HEK293 (cell line): ENCODE results near the gene DDX17.

Experiments
- CTCF ChIA-PET: fragments of 350-600 bp; formaldehyde crosslinking; extraction: SDS; loops from one replicate; lab custom pipeline; 2021; ENCODE audit warnings: antibody characterized with exemption; lab: Yijun Ruan, JAX
- POLR2A ChIA-PET: fragments of 300-600 bp; formaldehyde crosslinking; extraction: SDS; loops from one replicate; lab custom pipeline; 2020; ENCODE audit warnings: antibody characterized with exemption, inconsistent platforms; lab: Yijun Ruan, JAX
- H3K27ac ChIP-seq: fragments of 200-500 bp; sonication (Bioruptor generic); 2 replicates; pipeline ENCODE4 v1.5.1; 2014; ENCODE audit warnings: low read depth, low read length, control low read depth, inconsistent platforms; ENCODE audit errors: extremely low read depth
- H3K36me3 ChIP-seq, 2 experiments: fragments of 200-500 bp in 1 of 2; sonication (Bioruptor generic) in 1 of 2; 1 replicate in 1 of 2; 2 replicates in 1 of 2; pipeline ENCODE4 v1.5.1; 2014 to 2017; ENCODE audit warnings: inconsistent platforms in 2 of 2, low read length in 2 of 2; ENCODE audit not compliant: control insufficient read depth in 2 of 2, insufficient read depth in 1 of 2
- H3K4me1 ChIP-seq: fragments of 200-500 bp; sonication (Bioruptor generic); 2 replicates; pipeline ENCODE4 v1.5.1; 2014; ENCODE audit warnings: mild to moderate bottlenecking, low read length, inconsistent platforms; ENCODE audit not compliant: control insufficient read depth, insufficient read depth
- H3K4me3 ChIP-seq: 2 replicates; pipeline ENCODE4 v1.5.1; 2011; ENCODE audit warnings: low read depth, mild to moderate bottlenecking, control low read depth, low read length, moderate library complexity
- H3K9me3 ChIP-seq: fragments of 200-500 bp; sonication (Bioruptor generic); 2 replicates; pipeline ENCODE4 v1.5.1; 2014; ENCODE audit warnings: low read depth, low read length, inconsistent platforms; ENCODE audit not compliant: control insufficient read depth, insufficient read depth
- KLF8 ChIP-seq: fragments of 450-650 bp; formaldehyde crosslinking; IDR thresholded peaks from 2 replicates; pipeline ENCODE4 v1.5.1; 2016; ENCODE audit warnings: missing biosample characterization, missing genetic modification characterization
- MZF1 ChIP-seq: fragments of 450-650 bp; formaldehyde crosslinking; IDR thresholded peaks from 2 replicates; pipeline ENCODE4 v1.5.1; 2017; ENCODE audit warnings: missing biosample characterization, missing genetic modification characterization, borderline replicate concordance
- SP7 ChIP-seq: fragments of 450-650 bp; formaldehyde crosslinking; IDR thresholded peaks from 2 replicates; pipeline ENCODE4 v1.5.1; 2016; ENCODE audit warnings: missing biosample characterization, missing genetic modification characterization
- ZBTB20 ChIP-seq: fragments of 450-650 bp; formaldehyde crosslinking; IDR thresholded peaks from 2 replicates; pipeline ENCODE4 v1.5.1; 2016; ENCODE audit warnings: missing biosample characterization, missing genetic modification characterization
- ZBTB44 ChIP-seq: fragments of 450-650 bp; IDR thresholded peaks from 2 replicates; pipeline ENCODE4 v1.5.1; 2018; ENCODE audit warnings: missing biosample characterization, mild to moderate bottlenecking, missing genetic modification characterization
- ZFP41 ChIP-seq: fragments of 450-650 bp; formaldehyde crosslinking; IDR thresholded peaks from 2 replicates; pipeline ENCODE4 v1.5.1; 2016; ENCODE audit warnings: missing biosample characterization, missing genetic modification characterization, borderline replicate concordance
- ZNF138 ChIP-seq: fragments of 450-650 bp; formaldehyde crosslinking; IDR thresholded peaks from 2 replicates; pipeline ENCODE4 v1.5.1; 2016; ENCODE audit warnings: missing biosample characterization, missing genetic modification characterization, borderline replicate concordance
- ZNF24 ChIP-seq: fragments of 450-650 bp; formaldehyde crosslinking; IDR thresholded peaks from 2 replicates; pipeline ENCODE4 v1.5.1; 2016; ENCODE audit warnings: missing biosample characterization, missing genetic modification characterization
- ZNF248 ChIP-seq: fragments of 450-650 bp; formaldehyde crosslinking; IDR thresholded peaks from 2 replicates; pipeline ENCODE4 v1.5.1; 2017; ENCODE audit warnings: missing biosample characterization, missing genetic modification characterization
- ZNF366 ChIP-seq: fragments of 450-650 bp; formaldehyde crosslinking; conservative IDR thresholded peaks from 2 replicates; pipeline ENCODE4 v1.5.1; 2016; ENCODE audit warnings: missing biosample characterization, missing genetic modification characterization
- ZNF514 ChIP-seq: fragments of 450-650 bp; formaldehyde crosslinking; IDR thresholded peaks from 2 replicates; pipeline ENCODE4 v1.5.1; 2016; ENCODE audit warnings: missing biosample characterization, missing genetic modification characterization
- ZNF629 ChIP-seq: fragments of 450-650 bp; formaldehyde crosslinking; IDR thresholded peaks from 2 replicates; pipeline ENCODE4 v1.5.1; 2017; ENCODE audit warnings: missing biosample characterization, missing genetic modification characterization
- ZNF776 ChIP-seq: fragments of 450-650 bp; formaldehyde crosslinking; IDR thresholded peaks from 2 replicates; pipeline ENCODE4 v1.5.0; 2017; ENCODE audit warnings: missing biosample characterization, missing genetic modification characterization, borderline replicate concordance
- TF ChIP-seq, protein P1 (sequence below): IDR thresholded peaks from 2 replicates; pipeline ENCODE4 v1.6.1; 2011; ENCODE audit warnings: mild to moderate bottlenecking, low read depth, low read length, borderline replicate concordance
- TF ChIP-seq, protein P2 (sequence below): fragments of 450-650 bp; formaldehyde crosslinking; IDR thresholded peaks from 2 replicates; pipeline ENCODE4 v1.5.1; 2016; ENCODE audit warnings: missing biosample characterization, missing genetic modification characterization
- TF ChIP-seq, protein P3 (sequence below): fragments of 450-650 bp; formaldehyde crosslinking; IDR thresholded peaks from 2 replicates; pipeline ENCODE4 v1.5.1; 2016; ENCODE audit warnings: missing biosample characterization, missing genetic modification characterization
- TF ChIP-seq, protein P4 (sequence below): fragments of 450-650 bp; formaldehyde crosslinking; IDR thresholded peaks from 2 replicates; pipeline ENCODE4 v1.5.1; 2016; ENCODE audit warnings: missing biosample characterization, missing genetic modification characterization, borderline replicate concordance
- TF ChIP-seq, protein P5 (sequence below): fragments of 450-650 bp; IDR thresholded peaks from 2 replicates; pipeline ENCODE4 v1.5.1; 2018; ENCODE audit warnings: missing biosample characterization, missing genetic modification characterization
- TF ChIP-seq, protein P6 (sequence below): fragments of 450-650 bp; formaldehyde crosslinking; IDR thresholded peaks from 2 replicates; pipeline ENCODE4 v1.5.1; 2016; ENCODE audit warnings: missing biosample characterization, missing genetic modification characterization

The DDX17 gene

GRCh38 chr22:38453066-38453672 lies 52.9 kb downstream of the DDX17 start (continued):
- TF ChIP-seq ZNF366 (tag by site-specific recombination) (no peak), ZBTB20 (tag by site-specific recombination) (no peak), MZF1 (no peak), ZNF24 (tag by site-specific recombination) (no peak)
- TF ChIP-seq, protein P1, sequence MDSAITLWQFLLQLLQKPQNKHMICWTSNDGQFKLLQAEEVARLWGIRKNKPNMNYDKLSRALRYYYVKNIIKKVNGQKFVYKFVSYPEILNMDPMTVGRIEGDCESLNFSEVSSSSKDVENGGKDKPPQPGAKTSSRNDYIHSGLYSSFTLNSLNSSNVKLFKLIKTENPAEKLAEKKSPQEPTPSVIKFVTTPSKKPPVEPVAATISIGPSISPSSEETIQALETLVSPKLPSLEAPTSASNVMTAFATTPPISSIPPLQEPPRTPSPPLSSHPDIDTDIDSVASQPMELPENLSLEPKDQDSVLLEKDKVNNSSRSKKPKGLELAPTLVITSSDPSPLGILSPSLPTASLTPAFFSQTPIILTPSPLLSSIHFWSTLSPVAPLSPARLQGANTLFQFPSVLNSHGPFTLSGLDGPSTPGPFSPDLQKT, result no peak
- TF ChIP-seq, protein P2, sequence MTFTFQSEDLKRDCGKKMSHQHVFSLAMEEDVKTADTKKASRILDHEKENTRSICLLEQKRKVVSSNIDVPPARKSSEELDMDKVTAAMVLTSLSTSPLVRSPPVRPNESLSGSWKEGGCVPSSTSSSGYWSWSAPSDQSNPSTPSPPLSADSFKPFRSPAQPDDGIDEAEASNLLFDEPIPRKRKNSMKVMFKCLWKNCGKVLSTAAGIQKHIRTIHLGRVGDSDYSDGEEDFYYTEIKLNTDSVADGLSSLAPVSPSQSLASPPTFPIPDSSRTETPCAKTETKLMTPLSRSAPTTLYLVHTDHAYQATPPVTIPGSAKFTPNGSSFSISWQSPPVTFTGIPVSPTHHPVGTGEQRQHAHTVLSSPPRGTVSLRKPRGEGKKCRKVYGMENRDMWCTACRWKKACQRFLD (tag by site-specific recombination), result no peak
- TF ChIP-seq, all 188 proteins: peak for 8

DNA sequence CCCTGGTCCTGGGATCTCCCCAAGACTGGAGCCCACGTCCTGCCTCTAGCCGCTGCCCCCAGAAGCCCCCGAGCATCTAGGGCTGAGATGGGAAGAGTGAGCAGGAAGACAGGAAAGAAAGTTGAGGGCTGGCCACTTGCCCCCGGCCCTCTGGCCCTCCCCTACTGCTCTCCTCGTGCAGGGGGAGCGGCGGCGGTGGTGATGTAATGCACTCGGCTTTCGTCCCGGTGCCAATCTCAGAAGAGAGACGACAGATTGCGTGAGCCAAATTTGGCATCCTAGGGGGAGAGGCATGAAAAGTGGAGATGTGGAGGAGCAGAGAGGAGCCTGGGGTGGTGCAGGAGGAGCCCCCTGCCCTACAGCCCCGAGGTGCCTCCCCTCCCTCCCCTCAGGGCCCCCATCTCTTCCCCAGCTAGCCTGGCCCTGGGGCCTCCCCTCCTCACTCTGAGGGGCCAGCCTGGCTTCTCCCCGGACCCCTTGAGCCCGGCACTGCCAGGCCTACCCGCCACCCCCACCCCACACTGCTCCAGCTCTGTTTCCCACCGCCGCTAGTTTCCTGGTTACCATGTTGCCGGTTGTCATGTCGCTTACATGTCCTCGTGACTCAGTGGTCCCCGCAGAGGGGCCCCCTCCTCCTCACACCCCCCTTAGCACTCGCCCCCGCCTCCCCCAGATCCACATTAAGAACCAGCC lies 53.6 kb downstream of the DDX17 start:
- Histone ChIP-seq H3K4me1 (no peaks in the 10 kb centered on the region), H3K36me3 (no peaks in the 10 kb centered on the region), H3K27ac (no peak overlapping the region), H3K4me3 (no peak overlapping the region), H3K9me3 (no peaks in the 10 kb centered on the region)
- CTCF ChIA-PET, result no interaction called here
- POLR2A ChIA-PET, result interaction anchor here (1.2 kb wide), 1 partner anchor 18 kb away, joined by 3 read pairs; no protein-coding TSS in a partner anchor
- TF ChIP-seq ZNF248 (tag by site-specific recombination) (no peak), ZFP41 (tag by site-specific recombination) (no peak), ZNF776 (no peak), KLF8 (tag by site-specific recombination) (peak; percentile 48; the same call in 1 of the 2 replicates), ZBTB44 (tag by site-specific recombination) (no peak), ZNF629 (tag by site-specific recombination) (peak; percentile 62), ZNF514 (tag by site-specific recombination) (no peak), ZNF138 (tag by site-specific recombination) (no peak), SP7 (0 out of 2 replicates have a peak, but pooled peaks have one; percentile 48)
- TF ChIP-seq, protein P3, sequence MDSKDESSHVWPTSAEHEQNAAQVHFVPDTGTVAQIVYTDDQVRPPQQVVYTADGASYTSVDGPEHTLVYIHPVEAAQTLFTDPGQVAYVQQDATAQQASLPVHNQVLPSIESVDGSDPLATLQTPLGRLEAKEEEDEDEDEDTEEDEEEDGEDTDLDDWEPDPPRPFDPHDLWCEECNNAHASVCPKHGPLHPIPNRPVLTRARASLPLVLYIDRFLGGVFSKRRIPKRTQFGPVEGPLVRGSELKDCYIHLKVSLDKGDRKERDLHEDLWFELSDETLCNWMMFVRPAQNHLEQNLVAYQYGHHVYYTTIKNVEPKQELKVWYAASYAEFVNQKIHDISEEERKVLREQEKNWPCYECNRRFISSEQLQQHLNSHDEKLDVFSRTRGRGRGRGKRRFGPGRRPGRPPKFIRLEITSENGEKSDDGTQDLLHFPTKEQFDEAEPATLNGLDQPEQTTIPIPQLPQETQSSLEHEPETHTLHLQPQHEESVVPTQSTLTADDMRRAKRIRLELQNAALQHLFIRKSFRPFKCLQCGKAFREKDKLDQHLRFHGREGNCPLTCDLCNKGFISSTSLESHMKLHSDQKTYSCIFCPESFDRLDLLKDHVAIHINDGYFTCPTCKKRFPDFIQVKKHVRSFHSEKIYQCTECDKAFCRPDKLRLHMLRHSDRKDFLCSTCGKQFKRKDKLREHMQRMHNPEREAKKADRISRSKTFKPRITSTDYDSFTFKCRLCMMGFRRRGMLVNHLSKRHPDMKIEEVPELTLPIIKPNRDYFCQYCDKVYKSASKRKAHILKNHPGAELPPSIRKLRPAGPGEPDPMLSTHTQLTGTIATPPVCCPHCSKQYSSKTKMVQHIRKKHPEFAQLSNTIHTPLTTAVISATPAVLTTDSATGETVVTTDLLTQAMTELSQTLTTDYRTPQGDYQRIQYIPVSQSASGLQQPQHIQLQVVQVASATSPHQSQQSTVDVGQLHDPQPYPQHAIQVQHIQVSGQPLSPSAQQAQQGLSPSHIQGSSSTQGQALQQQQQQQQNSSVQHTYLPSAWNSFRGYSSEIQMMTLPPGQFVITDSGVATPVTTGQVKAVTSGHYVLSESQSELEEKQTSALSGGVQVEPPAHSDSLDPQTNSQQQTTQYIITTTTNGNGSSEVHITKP, result peak; percentile 40; the same call in 1 of the 2 replicates
- TF ChIP-seq, protein P4, sequence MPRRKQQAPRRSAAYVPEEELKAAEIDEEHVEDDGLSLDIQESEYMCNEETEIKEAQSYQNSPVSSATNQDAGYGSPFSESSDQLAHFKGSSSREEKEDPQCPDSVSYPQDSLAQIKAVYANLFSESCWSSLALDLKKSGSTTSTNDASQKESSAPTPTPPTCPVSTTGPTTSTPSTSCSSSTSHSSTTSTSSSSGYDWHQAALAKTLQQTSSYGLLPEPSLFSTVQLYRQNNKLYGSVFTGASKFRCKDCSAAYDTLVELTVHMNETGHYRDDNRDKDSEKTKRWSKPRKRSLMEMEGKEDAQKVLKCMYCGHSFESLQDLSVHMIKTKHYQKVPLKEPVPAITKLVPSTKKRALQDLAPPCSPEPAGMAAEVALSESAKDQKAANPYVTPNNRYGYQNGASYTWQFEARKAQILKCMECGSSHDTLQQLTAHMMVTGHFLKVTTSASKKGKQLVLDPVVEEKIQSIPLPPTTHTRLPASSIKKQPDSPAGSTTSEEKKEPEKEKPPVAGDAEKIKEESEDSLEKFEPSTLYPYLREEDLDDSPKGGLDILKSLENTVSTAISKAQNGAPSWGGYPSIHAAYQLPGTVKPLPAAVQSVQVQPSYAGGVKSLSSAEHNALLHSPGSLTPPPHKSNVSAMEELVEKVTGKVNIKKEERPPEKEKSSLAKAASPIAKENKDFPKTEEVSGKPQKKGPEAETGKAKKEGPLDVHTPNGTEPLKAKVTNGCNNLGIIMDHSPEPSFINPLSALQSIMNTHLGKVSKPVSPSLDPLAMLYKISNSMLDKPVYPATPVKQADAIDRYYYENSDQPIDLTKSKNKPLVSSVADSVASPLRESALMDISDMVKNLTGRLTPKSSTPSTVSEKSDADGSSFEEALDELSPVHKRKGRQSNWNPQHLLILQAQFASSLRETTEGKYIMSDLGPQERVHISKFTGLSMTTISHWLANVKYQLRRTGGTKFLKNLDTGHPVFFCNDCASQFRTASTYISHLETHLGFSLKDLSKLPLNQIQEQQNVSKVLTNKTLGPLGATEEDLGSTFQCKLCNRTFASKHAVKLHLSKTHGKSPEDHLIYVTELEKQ (tag by site-specific recombination), result no peak
- TF ChIP-seq, protein P5, sequence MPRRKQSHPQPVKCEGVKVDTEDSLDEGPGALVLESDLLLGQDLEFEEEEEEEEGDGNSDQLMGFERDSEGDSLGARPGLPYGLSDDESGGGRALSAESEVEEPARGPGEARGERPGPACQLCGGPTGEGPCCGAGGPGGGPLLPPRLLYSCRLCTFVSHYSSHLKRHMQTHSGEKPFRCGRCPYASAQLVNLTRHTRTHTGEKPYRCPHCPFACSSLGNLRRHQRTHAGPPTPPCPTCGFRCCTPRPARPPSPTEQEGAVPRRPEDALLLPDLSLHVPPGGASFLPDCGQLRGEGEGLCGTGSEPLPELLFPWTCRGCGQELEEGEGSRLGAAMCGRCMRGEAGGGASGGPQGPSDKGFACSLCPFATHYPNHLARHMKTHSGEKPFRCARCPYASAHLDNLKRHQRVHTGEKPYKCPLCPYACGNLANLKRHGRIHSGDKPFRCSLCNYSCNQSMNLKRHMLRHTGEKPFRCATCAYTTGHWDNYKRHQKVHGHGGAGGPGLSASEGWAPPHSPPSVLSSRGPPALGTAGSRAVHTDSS (tag by site-specific recombination), result no peak
- TF ChIP-seq, protein P6, sequence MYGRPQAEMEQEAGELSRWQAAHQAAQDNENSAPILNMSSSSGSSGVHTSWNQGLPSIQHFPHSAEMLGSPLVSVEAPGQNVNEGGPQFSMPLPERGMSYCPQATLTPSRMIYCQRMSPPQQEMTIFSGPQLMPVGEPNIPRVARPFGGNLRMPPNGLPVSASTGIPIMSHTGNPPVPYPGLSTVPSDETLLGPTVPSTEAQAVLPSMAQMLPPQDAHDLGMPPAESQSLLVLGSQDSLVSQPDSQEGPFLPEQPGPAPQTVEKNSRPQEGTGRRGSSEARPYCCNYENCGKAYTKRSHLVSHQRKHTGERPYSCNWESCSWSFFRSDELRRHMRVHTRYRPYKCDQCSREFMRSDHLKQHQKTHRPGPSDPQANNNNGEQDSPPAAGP (tag by site-specific recombination), result no peak
